ENCODE data around the gene LRIG1.

GRCh38 chr3:66537735-66538134 lies 36.9 kb upstream of the LRIG1 start:
- TF ChIP-seq CTCF (IDR thresholded peaks at IDR 0.05) (no peak), EZH2 (IDR thresholded peaks at IDR 0.05) (no peak)

Measured in neural progenitor cell (in vitro differentiated cells).